ENCODE data around the gene CRIP3.
"Not testable (repeated sequence)": the region's sequence is repeated elsewhere in the genome, so short reads cannot be mapped to it uniquely, and the experiment has no call there.

CRIP3 gene

GRCh38 chr6:43308101-43308989 is at the start of gene CRIP3:
CRIP3 (minus strand) TSS chr6:43308826; CDS start chr6:43308792, 34 bp downstream.
- DNase-seq, result no peak

- peak; percentile 19 for DNase-seq
Measured at GRCh38 chr6:43355862-43356590, 47.4 kb upstream of the CRIP3 start.

- DNase-seq, result not testable (repeated sequence)
Measured at GRCh38 chr6:43351951-43352350, 43.3 kb upstream of the CRIP3 start.

- no peak for DNase-seq
Measured at GRCh38 chr6:43347444-43347843, 38.8 kb upstream of the CRIP3 start.

GRCh38 chr6:43347021-43347420 is 38.4 kb upstream of the CRIP3 start:
- DNase-seq, result no peak

GRCh38 chr6:43346243-43346642 is 37.6 kb upstream of the CRIP3 start:
- not testable (repeated sequence) for DNase-seq

GRCh38 chr6:43339168-43339567 is 30.5 kb upstream of the CRIP3 start:
- DNase-seq, result peak; percentile 77

- peak; percentile 48 for DNase-seq
Measured at GRCh38 chr6:43338243-43338642, 29.6 kb upstream of the CRIP3 start.

- no peak for DNase-seq
Measured at GRCh38 chr6:43336382-43336781, 27.8 kb upstream of the CRIP3 start.

- no peak for DNase-seq
Measured at GRCh38 chr6:43335469-43335868, 26.8 kb upstream of the CRIP3 start.

- peak; percentile 38 for DNase-seq
Measured at GRCh38 chr6:43334466-43335095, 26.0 kb upstream of the CRIP3 start.

GRCh38 chr6:43331891-43332290 is 23.3 kb upstream of the CRIP3 start:
- DNase-seq, result peak; percentile 78

GRCh38 chr6:43331470-43331869 is 22.8 kb upstream of the CRIP3 start:
- no peak for DNase-seq

GRCh38 chr6:43328528-43328927 is 19.9 kb upstream of the CRIP3 start:
- no peak for DNase-seq

GRCh38 chr6:43325876-43326275 is 17.2 kb upstream of the CRIP3 start:
- peak; percentile 46 for DNase-seq

GRCh38 chr6:43318011-43318410 is 9.4 kb upstream of the CRIP3 start:
- DNase-seq, result peak; percentile 62

GRCh38 chr6:43313813-43314212 is 5.2 kb upstream of the CRIP3 start:
- DNase-seq, result no peak

GRCh38 chr6:43311666-43312065 is 3.0 kb upstream of the CRIP3 start:
- DNase-seq, result peak; percentile 90

- DNase-seq, result peak; percentile 84
Measured at GRCh38 chr6:43310624-43311023, 2.0 kb upstream of the CRIP3 start.

GRCh38 chr6:43310134-43310533 is 1.5 kb upstream of the CRIP3 start:
- no peak for DNase-seq

GRCh38 chr6:43308990-43309477 is 408 bp upstream of the CRIP3 start:
- DNase-seq, result no peak

- no peak for DNase-seq
Measured at GRCh38 chr6:43307451-43308100, 1.1 kb downstream of the CRIP3 start.

- no peak for DNase-seq
Measured at GRCh38 chr6:43306086-43306485, 2.5 kb downstream of the CRIP3 start.
